Kidney epithelial cell (primary cell): Measurements from ENCODE around the gene TMED6. TPM values are rescaled to one million over a fixed set of nuclear protein-coding genes. Genes with fewer than 3 reads are reported as not detected.
A peak's percentile ranks its signal among the peaks of the same experiment; 100 is the strongest.

Source experiments
- DNase-seq: peaks from one replicate; pipeline ENCODE4 v3.0.0-alpha.2; 2010; ENCODE audit warnings: low read depth
- H3K27me3 ChIP-seq: 2 replicates; pipeline ENCODE4 v1.6.0; 2011; ENCODE audit warnings: low read length; ENCODE audit not compliant: control insufficient read depth, insufficient read depth
- H3K36me3 ChIP-seq: 2 replicates; pipeline ENCODE4 v1.5.1; 2011; ENCODE audit warnings: low read length; ENCODE audit not compliant: control insufficient read depth, insufficient read depth
- H3K4me3 ChIP-seq: 2 replicates; pipeline ENCODE4 v1.5.1; 2011; ENCODE audit warnings: low read depth, mild to moderate bottlenecking, control low read depth, low read length
- total RNA-seq: library from RNA; depleted of rRNA; stranded (reverse); fragments of >200 nt; gene quantifications from 2 replicates; pipeline ENCODE4 v1.2.3, GENCODE V29; 2015
- TF ChIP-seq, protein P1 (sequence below): IDR thresholded peaks from 2 replicates; pipeline ENCODE4 v1.5.1; 2011; ENCODE audit warnings: mild to moderate bottlenecking, moderate library complexity, low read length, control low read depth, inconsistent platforms; ENCODE audit not compliant: insufficient read depth, poor library complexity, severe bottlenecking

The TMED6 gene
- total RNA-seq, 1 donor from 2014 or later = not detected

DNA sequence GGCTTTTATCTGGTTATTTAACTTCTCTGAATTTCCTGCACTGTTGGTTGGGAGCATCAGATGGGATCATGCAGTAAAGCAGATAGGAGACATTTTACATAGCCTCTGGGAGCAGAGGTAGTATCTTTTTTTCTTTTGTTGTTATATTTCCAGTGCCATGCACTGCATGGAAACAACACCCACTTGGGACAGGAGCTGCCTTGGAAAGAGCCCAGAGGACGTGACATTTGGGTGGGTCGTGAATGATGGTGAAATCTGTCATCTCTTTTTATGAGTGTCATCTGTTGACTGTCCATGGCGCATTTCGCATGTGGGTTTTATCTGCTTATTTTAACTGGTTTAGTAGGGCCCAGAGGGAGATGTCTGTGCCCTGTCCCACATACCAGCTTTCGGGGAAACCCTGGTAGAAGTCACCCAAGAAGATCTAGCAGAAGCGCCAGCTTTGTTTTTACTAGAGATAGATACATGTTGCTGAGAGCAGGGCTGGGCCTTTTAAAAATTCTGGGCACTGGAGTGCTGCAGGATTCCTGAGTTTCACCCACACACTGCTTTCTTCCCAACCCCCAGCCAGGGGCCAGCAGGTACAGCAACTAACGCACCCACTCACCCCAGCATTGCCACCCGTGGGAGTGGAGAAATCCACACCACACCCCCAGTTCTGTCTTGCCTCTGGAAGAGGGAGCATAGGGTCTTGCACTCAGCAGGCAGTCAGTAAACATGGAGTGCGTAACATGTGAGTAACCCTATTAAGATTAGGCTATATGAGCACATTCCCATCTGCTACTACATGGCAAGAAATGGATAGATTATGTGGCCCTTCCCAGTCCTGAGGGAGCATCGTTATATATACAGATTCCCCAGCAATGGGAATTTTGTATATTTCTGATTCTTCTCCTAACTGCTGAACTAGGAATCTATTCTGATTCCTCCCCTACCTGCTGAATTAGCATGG is 42.6 kb upstream of the TMED6 start:
- Histone ChIP-seq H3K27me3 (no peaks in the 10 kb centered on the region), H3K36me3 (no peaks in the 10 kb centered on the region), H3K4me3 (no peak overlapping the region)
- TF ChIP-seq, protein P1, sequence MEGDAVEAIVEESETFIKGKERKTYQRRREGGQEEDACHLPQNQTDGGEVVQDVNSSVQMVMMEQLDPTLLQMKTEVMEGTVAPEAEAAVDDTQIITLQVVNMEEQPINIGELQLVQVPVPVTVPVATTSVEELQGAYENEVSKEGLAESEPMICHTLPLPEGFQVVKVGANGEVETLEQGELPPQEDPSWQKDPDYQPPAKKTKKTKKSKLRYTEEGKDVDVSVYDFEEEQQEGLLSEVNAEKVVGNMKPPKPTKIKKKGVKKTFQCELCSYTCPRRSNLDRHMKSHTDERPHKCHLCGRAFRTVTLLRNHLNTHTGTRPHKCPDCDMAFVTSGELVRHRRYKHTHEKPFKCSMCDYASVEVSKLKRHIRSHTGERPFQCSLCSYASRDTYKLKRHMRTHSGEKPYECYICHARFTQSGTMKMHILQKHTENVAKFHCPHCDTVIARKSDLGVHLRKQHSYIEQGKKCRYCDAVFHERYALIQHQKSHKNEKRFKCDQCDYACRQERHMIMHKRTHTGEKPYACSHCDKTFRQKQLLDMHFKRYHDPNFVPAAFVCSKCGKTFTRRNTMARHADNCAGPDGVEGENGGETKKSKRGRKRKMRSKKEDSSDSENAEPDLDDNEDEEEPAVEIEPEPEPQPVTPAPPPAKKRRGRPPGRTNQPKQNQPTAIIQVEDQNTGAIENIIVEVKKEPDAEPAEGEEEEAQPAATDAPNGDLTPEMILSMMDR = no peak
- no peak for DNase-seq

DNA sequence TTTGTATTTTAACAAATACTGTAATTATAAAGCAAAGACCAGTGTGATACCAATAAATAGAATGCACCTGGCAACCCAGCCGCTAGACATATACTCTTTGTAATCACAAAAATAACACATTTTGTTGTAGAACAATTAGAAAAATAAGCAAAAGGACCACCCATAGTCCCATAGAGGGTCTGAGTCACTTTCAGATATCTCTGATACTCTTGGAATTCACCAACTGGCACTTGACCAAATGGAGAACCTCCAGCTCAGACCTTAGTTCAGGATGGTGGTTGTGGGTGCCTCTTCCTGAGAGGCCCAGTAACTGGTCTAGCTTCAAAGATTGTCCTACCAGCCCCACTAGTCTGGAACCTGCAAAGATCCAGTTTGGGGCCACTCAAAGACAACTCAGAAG is 35.0 kb upstream of the TMED6 start:
- TF ChIP-seq, protein P1 = no peak
- H3K4me3 ChIP-seq = no peak overlapping the region
- H3K27me3 ChIP-seq = no peaks in the 10 kb centered on the region
- no peaks in the 10 kb centered on the region for H3K36me3 ChIP-seq
- DNase-seq = no peak

DNA sequence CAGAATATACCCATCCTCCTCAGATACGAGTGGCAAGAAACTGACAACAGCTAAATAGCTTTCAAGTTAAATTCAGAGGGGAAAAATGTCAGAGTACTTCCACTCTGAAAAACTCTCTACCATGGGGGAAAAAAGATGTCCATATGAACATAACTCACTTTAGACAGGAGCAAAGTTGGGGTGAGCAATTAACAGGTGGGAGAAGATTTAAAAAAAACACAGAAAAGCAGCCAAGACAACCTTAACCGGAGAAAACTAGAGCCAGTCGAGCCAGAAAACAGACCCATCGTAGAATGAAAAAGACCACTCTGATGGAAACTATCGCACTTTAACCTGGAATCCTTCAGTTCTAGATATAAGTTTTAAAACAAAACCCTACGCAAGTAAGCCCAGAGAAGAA is 33.4 kb upstream of the TMED6 start:
- TF ChIP-seq, protein P1 = no peak
- Histone ChIP-seq H3K27me3 (no peaks in the 10 kb centered on the region), H3K4me3 (peak overlapping the region; percentile 75), H3K36me3 (no peaks in the 10 kb centered on the region)
- no peak for DNase-seq

DNA sequence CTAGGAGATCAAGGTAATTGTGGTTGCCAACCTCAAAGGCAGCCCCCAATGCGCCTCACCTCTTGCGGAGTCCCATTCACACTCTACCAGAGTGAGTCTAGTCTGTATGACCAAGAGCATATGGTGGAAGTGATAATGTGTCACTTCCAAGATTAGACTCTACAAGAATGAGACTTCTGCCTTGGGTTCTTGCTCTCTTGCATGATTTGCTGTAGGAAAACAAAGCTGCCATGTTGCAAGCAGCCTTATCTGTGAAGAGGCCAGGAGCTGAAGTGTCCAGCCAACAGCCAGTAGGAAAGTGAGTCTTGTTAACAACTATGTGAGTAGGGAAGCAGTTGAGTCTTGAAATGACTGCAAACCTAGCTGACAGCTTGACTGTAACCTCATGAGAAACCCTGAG is 30.8 kb upstream of the TMED6 start:
- Histone ChIP-seq H3K27me3 (no peaks in the 10 kb centered on the region), H3K4me3 (no peak overlapping the region), H3K36me3 (no peaks in the 10 kb centered on the region)
- TF ChIP-seq, protein P1 = no peak
- DNase-seq = no peak

DNA sequence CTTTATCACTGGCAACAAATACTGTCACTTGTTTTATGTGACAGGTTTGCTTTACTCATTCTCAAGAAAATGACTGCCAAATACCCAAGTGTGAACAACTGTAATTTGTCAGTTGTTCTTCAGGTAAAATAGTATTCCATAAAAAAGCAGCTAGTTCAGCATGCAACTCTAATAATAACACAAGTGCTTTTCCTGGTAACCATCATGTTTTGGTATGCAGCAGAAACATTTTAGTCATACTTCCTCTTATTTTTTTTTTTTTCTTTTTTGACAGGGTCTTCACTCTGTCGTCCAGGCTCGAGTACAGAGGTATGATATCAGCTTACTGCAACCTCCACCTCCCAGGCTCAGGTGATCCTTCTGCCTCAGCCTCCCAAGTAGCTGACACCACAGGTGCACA is 29.6 kb upstream of the TMED6 start:
- Histone ChIP-seq H3K36me3 (no peaks in the 10 kb centered on the region), H3K4me3 (no peak overlapping the region), H3K27me3 (no peaks in the 10 kb centered on the region)
- TF ChIP-seq, protein P1 = no peak
- no peak for DNase-seq

DNA sequence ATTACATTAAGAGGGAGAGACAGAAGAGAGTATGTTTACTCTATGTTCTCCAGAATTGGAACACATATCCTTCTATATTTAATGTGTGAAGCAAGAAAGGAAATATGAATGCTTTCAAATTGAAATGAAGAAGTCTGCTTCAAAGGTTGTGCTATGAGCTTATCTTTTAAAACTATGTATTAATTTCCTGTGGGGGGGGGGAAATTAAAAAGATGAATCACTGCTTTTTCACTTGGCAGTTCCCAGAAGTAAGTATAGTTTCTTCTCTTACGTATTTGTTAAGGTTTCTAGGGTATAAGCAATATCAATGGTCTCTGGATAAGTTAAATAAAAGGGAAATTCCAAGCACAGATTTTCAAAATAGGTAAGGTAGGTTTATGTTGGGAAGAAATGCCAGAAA is 27.2 kb upstream of the TMED6 start:
- no peak for DNase-seq

More for the DNA sequence above, 27.2 kb upstream of the TMED6 start:
- Histone ChIP-seq H3K4me3 (no peak overlapping the region), H3K36me3 (no peaks in the 10 kb centered on the region), H3K27me3 (no peaks in the 10 kb centered on the region)
- TF ChIP-seq, protein P1 = no peak
